Stomach (tissue), 4 donors: Measurements from ENCODE around the gene EEIG1.

Source experiments
- CTCF ChIP-seq, 7 experiments: fragments of 450-650 bp in 4 of 7; fragments of 200-600 bp in 3 of 7; sonication (generic) in 3 of 7; IDR thresholded peaks; one replicate each; pipeline ENCODE4 v1.5.1; 2016 to 2019; ENCODE audit warnings: antibody characterized with exemption in 7 of 7, control low read depth in 2 of 7, mild to moderate bottlenecking in 1 of 7
- POLR2A ChIP-seq, 4 donors: fragments of 450-650 bp; IDR thresholded peaks; one replicate each; pipeline ENCODE4 v1.6.1; 2016; ENCODE audit warnings: antibody characterized with exemption in 4 of 4, control low read depth in 2 of 4, mild to moderate bottlenecking in 1 of 4, moderate library complexity in 1 of 4
- POLR2AphosphoS5 ChIP-seq, 3 donors: sonication (generic); formaldehyde crosslinking; IDR thresholded peaks; one replicate each; pipeline ENCODE4 v1.6.1; 2016; ENCODE audit warnings: antibody characterized with exemption in 3 of 3

DNA sequence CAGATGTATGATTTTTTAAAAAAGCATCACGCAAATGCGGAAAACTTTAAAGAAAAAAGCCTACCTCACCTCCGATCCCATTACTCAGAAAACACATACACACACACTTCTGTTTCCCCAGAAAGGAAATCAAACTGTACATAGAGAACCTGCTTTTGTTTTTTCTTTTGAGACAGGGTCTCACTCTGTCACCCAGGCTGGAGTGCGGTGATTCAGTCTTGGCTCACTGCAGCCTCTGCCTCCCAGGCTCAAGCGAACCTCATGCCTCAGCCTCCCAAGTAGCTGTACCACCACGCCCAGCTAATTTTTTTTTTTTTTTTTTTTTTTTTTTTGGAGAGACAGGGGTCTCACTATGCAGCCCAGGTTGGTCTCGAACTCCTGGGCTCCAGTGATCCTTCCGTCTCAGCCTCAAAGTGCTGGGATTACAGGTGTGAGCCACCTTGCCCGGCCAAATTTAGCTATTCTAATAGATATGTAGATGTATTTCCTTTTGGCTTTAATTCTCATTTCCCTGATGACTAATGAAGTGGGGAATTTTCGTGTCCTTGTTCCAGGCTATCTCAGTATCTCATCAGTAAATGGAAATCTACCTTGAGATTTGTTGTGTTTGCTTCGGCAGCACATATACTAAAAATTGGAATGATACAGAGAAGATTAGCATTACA, 25.7 kb upstream of the EEIG1 start:
- TF ChIP-seq CTCF (IDR thresholded peaks at IDR 0.05) (no peak), POLR2AphosphoS5 (IDR thresholded peaks at IDR 0.05) (peak in 2 of 3 donors; percentile 24 to 43), POLR2A (IDR thresholded peaks at IDR 0.05) (no peak)
